SH-SY5Y (cell line): Measurements from ENCODE around the gene AOPEP.
A peak's percentile ranks its signal among the peaks of the same experiment; 100 is the strongest.

ENCODE experiments used
- GATA2 ChIP-seq: IDR thresholded peaks from 2 replicates; pipeline ENCODE4 v1.6.1; 2011; ENCODE audit warnings: mild to moderate bottlenecking, low read depth, low read length
- GATA3 ChIP-seq: IDR thresholded peaks from 2 replicates; pipeline ENCODE4 v1.6.1; 2011; ENCODE audit warnings: low read depth, mild to moderate bottlenecking, low read length, moderate library complexity

AOPEP gene

DNA sequence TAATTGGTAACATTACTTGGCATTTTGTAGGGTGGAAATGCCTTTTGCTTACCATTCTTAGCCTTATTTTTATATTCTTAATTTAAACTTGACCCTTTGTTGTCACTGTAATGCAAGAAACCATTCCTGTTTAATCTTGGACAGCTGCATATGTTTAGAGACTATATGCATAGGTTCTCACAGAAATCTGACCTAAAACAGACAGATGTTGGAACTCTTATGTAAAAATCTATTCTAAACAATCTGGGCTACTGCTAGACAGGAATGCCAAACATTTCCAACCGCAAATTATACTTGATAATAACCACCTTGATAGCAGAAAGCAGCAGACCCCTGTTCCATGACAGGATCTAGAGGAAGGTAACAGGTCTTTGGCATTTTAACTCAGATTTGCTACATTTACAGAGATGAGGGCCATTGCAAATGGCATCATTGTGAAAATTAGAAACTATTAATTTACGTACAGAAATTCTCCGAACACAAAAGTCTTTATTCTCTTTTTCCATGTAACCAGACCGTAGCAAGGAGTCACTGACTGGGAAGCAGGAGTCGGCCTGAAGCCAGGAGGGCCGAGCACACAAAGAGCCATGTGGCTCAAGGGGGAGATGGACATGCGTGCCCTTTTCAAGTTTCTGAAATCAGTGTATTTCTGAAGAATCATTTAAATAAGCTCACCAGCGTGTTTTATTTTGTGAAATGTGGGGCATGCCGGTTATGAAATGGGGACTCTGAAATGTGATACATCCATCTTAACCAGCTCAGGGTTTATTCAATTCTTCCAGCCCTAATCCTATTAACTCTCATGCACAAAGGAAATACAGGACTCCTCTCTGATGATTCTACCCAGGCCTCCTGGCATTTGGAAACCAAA, 139.3 kb downstream of the AOPEP start:
- TF ChIP-seq GATA2 (no peak), GATA3 (no peak)

GRCh38 chr9:94866770-94867169, 140.3 kb downstream of the AOPEP start:
- TF ChIP-seq GATA3 (no peak), GATA2 (no peak)

- TF ChIP-seq GATA3, result no peak
These were observed 140.9 kb downstream of the AOPEP start for GRCh38 chr9:94867281-94867841.

DNA sequence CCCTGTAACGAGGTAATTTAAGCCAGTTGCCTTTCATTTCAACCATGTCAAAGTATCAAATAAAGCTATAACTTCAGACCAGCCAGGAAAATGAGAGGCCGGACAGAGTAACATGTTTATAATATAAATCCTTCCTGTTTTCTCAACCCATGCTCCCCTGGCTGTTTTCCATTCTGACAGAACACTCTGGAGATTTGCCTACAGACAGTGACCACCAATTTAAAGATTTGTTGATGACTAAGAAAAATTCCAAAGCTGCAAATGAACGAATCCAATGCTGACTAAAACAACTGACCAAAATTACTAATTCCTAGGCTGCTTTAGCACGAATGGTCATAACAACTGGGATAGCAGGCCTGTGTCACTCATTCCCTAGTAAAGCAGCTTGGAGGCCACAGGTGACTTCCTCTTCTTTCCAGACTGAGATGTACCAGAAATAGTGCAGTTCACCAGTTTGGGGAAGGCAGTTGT, 141.4 kb downstream of the AOPEP start:
- TF ChIP-seq GATA2 (no peak), GATA3 (no peak)

DNA sequence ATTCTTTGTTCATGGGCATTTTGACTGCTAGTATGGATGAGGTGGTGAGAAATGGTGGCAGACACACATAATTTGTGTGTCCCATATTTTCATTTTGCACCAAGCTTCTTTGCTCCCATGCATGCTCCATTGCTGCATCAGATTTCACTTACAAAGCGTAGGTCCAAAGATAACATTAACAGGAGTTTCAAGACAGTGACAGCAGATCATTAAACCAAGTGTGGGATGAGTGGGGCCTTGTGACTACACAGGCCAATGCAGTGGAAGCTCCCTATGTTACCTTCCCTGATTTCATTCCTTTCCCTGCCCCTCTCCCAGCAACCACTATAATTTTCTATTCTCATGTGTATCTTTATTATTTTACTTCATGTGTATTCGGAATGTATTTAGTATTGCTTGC, 142.0 kb downstream of the AOPEP start:
- no peak for TF ChIP-seq GATA2
- TF ChIP-seq GATA3, result no peak

GRCh38 chr9:94869415-94869843, 142.9 kb downstream of the AOPEP start:
- TF ChIP-seq GATA3 (peak; percentile 99), GATA2 (peak; percentile 89)

DNA sequence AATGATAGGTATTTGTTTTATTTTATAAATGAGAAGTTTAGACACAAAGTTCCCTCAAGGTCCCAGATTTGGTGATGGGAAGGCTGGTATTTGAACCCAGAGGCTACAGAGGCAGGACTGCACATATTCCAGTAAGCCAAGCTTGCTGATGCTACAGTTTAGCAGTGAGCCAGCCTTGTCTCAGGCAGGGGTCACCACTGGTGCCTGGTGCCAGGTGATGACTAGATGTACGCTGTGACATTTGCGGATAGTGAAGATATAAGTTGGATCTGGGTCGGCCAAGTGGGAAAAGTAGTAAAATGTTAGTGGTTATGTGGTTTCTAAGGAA, 143.9 kb downstream of the AOPEP start:
- TF ChIP-seq GATA3, result no peak
- TF ChIP-seq GATA2, result no peak

DNA sequence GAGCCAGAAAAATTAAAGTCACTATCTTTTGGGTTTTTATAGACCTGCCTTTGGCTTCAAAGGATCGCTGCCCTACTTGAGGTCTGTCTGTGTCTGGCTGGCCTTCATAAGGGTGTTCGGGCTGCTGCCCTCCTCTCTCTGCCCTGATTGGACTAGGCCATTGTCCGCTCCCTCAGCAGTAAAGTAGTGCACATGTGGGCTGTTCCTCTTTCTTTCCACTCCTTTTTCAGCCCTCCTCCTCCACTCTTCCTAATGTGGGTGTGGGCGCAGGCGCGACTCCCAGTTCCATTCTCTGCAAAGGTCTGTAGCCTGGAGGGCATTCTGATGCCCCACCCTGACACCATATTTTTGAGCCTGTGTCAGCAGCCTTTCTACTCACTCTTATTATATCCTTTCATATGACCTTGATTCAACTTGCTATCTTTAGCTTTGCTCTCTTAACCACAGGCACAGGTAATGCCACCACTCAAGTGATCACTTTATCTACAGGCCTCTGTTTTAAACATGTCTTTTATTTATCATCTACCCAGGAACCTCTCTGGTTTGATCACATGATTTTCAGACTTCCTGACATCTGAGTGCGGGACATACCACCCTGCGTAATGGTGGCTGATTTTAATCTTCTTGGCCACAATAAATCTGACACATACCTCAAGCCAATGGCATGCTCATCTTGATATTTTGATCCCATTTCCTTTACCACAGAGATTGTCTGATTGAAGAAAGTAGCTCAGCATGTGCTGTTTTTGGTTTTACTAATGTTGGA, 144.5 kb downstream of the AOPEP start:
- TF ChIP-seq GATA2 (no peak), GATA3 (no peak)

- no peak for TF ChIP-seq GATA3
- TF ChIP-seq GATA2, result no peak
These were observed 145.8 kb downstream of the AOPEP start for GRCh38 chr9:94872083-94872833.

GRCh38 chr9:94872891-94873511, 146.5 kb downstream of the AOPEP start:
- TF ChIP-seq GATA2, result no peak
- TF ChIP-seq GATA3, result peak; percentile 32; the same call in 1 of the 2 replicates

DNA sequence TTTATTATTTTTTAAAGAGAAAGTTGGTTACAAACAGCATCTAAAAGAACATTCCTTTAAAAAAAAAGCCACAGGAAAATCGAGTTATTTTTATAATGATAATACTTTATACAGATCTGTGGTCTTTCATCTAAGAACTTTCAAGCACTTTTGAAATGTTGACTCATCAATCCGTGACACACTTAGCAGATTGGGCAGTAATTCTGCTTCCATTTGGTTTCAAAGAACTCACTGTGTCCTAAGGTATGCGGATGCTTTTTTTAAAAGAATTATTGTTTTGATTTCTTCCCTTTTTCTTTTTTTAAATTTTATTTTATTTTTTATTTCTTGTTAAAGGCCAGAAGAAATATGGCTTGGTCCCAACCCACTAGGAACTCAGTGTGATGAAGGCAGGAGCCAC, 147.8 kb downstream of the AOPEP start:
- TF ChIP-seq GATA2, result no peak
- TF ChIP-seq GATA3, result no peak

DNA sequence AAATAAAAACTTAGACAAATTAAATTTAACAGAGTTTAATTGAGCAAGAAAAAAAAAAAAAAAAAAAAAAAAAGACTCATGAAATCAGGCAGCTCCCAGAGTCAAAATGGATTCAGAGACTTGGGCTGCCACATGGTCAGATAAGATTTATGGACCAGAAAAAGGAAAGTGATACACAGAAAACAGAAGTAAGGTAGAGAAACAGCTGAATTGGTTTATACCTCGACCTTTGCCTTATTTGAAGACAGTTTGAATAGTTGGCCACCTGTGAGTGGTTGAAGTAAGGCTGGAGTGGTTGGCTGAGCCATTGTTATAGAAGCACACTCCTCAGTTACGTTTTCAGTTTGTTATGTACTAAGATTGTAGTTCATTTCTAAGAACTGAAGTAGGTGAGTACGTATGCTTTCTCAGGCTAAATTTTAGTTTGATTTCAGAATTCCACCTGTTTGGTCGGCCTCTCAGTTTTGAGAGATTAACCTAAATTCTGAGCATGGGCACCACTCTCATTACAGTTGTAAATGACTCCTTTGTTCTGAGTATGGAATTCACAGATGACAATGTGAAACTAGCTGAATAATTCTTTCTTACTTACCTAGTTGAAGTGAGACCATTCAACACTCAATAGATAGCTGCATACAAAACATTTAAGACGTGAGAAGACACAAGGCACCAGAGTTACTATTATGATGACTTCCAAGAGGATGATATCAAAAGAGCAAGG, 149.0 kb downstream of the AOPEP start:
- TF ChIP-seq GATA3 (no peak), GATA2 (no peak)

GRCh38 chr9:94879230-94879629, 152.7 kb downstream of the AOPEP start:
- no peak for TF ChIP-seq GATA3
- no peak for TF ChIP-seq GATA2
